Measurements from ENCODE around the gene ELF1. TPM values are rescaled to one million over a fixed set of nuclear protein-coding genes. Genes with fewer than 3 reads are reported as not detected.

Gene ELF1
- total and polyA plus RNA-seq, 8 donors: 9.4 to 61.6 (median 36.7) TPM

- ATAC-seq (peak in 1 of 4 donors; percentile 15), FAIRE-seq (no peak), DNase-seq (no peak)
- Histone ChIP-seq H3K4me3 (no peak overlapping the region), H3K27ac (no peak overlapping the region), H3K27me3 (no peaks in the 10 kb centered on the region), H3K4me1 (no peaks in the 10 kb centered on the region), H3K36me3 (peaks cover 0 to 55% (median 21%) of the 10 kb centered on the region in 3 donors), H3K9me3 (no peaks in the 10 kb centered on the region)
- no peak for TF ChIP-seq CTCF (IDR thresholded peaks at IDR 0.05)
- 92 to 98% methylated on average over 1 of the region's 1 CpG for WGBS, 2 donors
- intact Hi-C loops (cut with DNase I): no loop called here
Observed at GRCh38 chr13:40946485-40946884, 72.6 kb downstream of the ELF1 start.

- TF ChIP-seq CTCF (IDR thresholded peaks at IDR 0.05): no peak
- H3K27me3 ChIP-seq: no peaks in the 10 kb centered on the region
- DNase-seq (no peak), ATAC-seq (no peak), FAIRE-seq (peak; percentile 9)
- intact Hi-C loops (cut with DNase I): no loop called here
- no peak overlapping the region for H3K27ac ChIP-seq
- H3K36me3 ChIP-seq: peaks cover 4 to 48% (median 8%) of the 10 kb centered on the region in 3 donors
- no peaks in the 10 kb centered on the region for H3K9me3 ChIP-seq
- H3K4me1 ChIP-seq: no peaks in the 10 kb centered on the region
- no peak overlapping the region for H3K4me3 ChIP-seq
Observed at GRCh38 chr13:40943073-40943472, 76.0 kb downstream of the ELF1 start.

- 70 to 74% methylated on average over 5 of the region's 5 CpGs for WGBS, 2 donors
- Histone ChIP-seq H3K9me3 (no peaks in the 10 kb centered on the region), H3K27me3 (no peaks in the 10 kb centered on the region), H3K4me3 (no peak overlapping the region), H3K4me1 (peaks cover 0 to 8% (median 6%) of the 10 kb centered on the region in 3 donors), H3K27ac (no peak overlapping the region), H3K36me3 (peaks cover 4 to 46% (median 8%) of the 10 kb centered on the region in 3 donors)
- FAIRE-seq (no peak), ATAC-seq (no peak), DNase-seq (no peak)
- intact Hi-C loops (cut with DNase I): no loop called here
- no peak for TF ChIP-seq CTCF (IDR thresholded peaks at IDR 0.05)
Observed at GRCh38 chr13:40941581-40941980, 77.5 kb downstream of the ELF1 start.

- 92 to 93% methylated on average over 6 of the region's 6 CpGs for WGBS, 2 donors
- FAIRE-seq: no peak
- Histone ChIP-seq H3K27me3 (no peaks in the 10 kb centered on the region), H3K4me1 (peaks cover 0 to 8% (median 8%) of the 10 kb centered on the region in 3 donors), H3K27ac (no peak overlapping the region), H3K9me3 (no peaks in the 10 kb centered on the region), H3K4me3 (no peak overlapping the region), H3K36me3 (peaks cover 4 to 41% (median 8%) of the 10 kb centered on the region in 3 donors)
- peak in 3 of 4 donors; percentile 35 to 58 (median 43) for ATAC-seq
- no peak for TF ChIP-seq CTCF (IDR thresholded peaks at IDR 0.05)
- intact Hi-C loops (cut with DNase I): no loop called here
- no peak for DNase-seq
Observed at GRCh38 chr13:40940841-40941240, 78.3 kb downstream of the ELF1 start.

GRCh38 chr13:40933508-40934204 lies 85.5 kb downstream of the ELF1 start:
- 84 to 87% methylated on average over 4 of the region's 4 CpGs for WGBS, 2 donors
- Histone ChIP-seq H3K4me3 (no peak overlapping the region), H3K27me3 (no peaks in the 10 kb centered on the region), H3K4me1 (peaks cover 0 to 8% (median 8%) of the 10 kb centered on the region in 3 donors), H3K9me3 (no peaks in the 10 kb centered on the region), H3K27ac (no peak overlapping the region), H3K36me3 (peaks cover 6 to 41% (median 14%) of the 10 kb centered on the region in 3 donors)
- intact Hi-C loops (cut with DNase I): no loop called here
- TF ChIP-seq CTCF (IDR thresholded peaks at IDR 0.05): no peak
- no peak for DNase-seq
- ATAC-seq: no peak
- FAIRE-seq: no peak
